ENCODE measurements around the gene HOXB6.
A peak's percentile ranks its signal among the peaks of the same experiment; 100 is the strongest.

HOXB6 gene

DNA sequence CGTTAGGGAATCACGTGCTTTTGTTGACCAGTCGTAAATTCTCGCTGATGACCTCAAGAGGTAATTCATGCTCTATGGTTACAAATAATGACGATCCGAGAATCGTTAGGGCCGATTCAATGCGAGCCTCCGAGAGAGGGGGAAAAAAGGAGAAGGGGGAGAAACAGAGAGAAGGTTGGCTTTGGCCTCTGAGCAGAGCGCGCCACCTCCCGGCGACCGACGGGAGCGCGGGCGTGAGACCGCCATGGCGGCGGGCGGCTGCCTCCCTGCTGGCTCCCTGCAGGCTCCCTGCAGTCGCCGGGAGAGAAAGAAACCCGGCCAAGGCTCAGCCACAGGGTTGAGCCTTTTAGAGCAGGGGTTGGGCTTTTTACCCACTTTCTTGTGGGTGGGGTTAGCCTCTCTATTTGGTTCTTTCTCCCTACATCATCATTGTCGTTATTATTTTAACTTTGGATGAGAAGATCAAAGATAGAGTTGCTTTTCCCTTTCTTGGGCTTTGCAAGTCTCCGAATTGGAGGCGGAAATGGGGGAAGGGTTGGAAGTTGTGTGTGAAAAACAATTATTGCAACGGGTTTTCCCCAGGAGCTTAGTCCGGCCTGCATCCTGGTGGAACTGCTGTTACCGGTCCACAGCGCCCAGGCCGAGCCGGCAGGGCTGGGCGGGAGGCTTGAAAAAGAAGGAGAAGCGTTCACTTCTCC, 10.8 kb downstream of the HOXB6 start:
- DNase-seq (ENCODE audit: low read depth), result peak; percentile 74

DNA sequence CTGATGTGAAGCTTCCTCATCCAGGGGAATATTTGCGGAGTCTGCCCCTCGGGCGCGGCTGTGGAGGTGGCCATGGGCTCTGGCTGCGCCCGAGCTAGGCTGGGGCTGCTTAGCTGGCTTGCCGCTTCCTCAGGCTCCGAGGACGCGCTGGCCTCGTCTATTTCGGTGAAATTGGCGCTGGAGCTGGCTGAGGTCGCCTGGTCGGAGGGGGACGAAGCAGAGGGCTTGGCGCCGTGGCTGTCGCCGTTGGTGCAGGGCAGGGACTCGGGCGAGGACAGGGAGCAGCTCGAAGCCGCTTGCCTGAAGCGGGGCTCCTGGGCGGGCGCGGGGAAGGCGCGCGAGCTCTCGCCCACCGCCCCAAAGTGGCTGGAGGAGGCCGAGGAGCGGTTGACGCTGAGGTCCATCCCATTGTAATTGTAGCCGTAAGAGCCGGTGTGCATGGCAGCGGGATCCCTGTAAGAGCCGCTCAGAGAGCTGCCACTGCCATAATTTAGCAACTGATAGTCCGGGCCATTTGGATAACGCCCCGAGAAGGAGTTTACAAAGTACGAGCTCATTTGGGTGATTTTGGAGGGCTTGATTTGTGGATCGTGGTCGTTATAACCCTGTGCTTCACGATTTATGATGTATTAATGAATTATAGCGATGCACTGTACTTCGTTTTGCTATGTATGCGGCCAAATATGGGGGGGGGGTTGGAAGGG, 11.5 kb downstream of the HOXB6 start, which contains the start of gene HOXB5:
HOXB5 (minus strand) TSS at position 654 of the 704 bp plus-strand sequence; CDS start at position 557, 97 bp downstream.
- DNase-seq (ENCODE audit: low read depth), result no peak

DNA sequence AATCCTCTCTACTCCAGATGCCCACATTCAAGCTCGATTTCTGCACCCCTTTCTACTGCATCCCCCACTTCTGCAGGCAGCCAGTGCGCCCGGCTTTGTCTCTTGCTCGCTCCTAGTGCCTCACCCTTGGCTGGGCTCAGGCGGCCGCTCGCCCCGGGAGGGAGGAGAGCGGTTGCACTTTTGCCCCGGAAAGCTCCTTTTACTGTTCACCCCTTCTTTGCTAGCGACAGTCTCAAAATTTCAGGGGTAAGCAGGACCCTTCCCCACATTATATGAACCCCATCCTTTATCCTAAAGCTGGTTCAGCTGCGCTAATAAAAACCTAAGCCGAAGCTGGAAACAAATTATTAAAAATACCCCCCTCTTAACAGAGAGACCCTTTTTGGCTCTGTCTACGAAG, 12.2 kb downstream of the HOXB6 start:
- no peak for DNase-seq (ENCODE audit: low read depth)

DNA sequence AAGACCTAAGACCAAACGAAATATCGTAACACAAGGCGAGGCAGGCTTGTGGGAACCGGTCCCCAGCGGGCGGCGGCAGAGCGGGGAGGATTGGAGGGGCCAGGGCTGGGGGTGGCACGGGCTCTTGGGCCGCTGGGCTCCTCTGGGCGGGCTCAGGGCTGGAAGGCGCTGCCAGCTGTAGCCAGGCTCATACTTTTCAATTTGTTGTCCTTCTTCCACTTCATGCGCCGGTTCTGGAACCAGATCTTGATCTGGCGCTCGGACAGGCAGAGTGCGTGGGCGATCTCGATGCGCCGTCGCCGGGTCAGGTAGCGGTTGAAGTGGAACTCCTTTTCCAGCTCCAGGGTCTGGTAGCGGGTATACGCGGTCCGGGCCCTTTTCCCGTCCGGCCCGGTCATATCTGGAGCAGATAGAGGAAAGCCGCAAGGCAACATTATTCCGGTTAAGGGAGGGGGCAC, 12.7 kb downstream of the HOXB6 start:
- no peak for DNase-seq (ENCODE audit: low read depth)

DNA sequence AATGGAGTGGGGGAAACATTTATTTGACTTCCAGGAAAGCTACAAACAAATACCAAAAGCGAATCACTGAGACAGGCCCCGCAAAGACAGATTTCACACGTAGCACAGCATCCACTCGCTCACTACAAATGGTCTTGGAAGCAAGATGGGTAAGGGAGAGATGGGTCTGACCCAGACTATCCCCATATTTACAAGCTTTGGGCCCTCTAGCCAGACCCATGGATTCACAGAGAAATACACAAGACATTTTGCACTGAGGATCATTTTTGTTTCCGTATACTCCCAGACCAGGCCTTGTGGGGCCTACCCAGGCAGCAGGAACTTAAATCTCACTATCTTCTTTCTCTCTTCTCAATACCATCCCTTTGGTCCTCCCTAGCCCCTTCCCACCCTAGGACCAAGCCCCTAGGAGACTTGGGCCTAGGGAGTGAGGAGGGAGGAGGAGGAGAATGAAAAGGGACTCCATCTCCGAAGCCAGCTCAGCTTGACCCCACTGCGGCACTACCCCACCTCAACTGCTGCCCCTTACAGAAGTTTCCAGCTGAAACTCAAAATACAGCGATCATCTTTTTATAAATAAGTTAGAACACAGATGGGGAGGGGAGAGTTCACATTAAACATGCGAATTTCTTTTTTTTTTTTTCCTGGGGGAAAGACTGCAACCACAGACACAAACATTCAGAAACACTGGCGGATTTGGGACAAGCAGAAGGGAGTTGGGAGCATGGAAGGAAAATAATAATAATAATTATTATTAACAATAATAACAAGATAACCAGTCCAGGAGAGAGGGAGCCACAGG, 13.3 kb downstream of the HOXB6 start:
- no peak for DNase-seq (ENCODE audit: low read depth)

DNA sequence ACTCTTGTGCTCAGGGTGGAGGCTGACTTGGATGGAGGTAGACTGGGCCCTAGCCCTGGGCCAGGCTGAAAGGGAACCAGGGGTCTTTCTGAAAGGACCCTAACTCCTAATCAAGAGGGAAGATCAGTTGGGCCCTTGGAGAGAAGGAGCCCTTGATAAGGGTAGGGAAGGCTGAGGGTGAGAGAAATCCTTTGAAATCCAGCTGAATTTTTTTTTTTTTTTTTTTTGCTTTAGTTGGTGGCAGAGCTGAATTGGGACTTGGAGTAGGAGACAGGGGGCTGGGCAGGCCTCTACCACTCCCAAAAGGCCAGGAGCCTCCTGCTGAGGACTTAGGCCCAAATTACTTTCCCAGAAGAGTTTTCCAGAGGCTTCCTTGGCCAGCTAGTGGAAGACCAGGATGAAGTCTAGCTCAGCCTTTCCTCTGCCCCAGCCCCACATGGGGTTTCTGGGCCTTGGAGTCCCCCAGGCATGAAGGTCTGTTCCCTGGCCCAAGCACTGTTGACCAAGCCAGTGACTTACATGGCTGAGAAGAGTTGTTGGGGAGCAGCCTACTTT, 14.1 kb downstream of the HOXB6 start:
- DNase-seq (ENCODE audit: low read depth), result no peak

DNA sequence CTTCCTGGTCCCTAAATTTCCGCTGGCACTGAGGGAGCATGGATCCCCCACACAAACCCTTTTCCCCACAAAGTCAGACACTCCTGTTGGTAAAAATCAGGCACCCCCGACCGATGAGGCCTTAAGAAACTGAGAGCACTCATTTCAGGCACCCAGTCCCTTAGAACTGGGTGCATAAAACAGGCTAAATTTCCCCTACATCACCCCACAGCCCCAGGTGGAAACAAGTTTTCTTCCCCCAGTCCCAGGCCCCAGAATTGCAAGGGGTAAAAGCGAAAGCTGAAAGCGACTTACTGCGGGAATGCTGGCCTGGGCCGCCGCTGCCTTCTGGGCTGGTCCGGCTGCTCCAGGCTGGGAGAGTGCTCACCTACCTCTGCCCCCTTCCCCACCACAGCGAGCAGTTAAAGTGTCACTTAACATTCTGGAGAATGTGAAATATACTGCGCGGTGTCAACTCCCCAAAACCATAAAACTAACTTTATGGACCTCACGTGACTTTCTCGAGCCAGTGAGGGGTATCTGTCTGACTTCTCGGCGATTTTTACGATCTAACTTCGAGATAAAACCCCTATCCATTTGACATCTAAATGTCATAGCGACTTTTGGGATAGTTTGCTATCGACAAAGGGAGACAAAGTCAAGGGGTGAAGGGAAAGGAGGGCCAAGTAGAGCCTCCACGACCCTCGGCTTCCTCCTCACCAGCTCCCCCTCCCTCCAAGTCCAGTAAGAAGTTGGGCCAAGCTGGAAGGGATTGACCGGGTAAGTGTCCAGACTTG, 14.8 kb downstream of the HOXB6 start, which contains the start of gene HOXB3:
HOXB3 (minus strand) TSS at position 411 of the 776 bp plus-strand sequence. CDS start 37,767 bp downstream, outside the sequence.
- DNase-seq (ENCODE audit: low read depth), result no peak

DNA sequence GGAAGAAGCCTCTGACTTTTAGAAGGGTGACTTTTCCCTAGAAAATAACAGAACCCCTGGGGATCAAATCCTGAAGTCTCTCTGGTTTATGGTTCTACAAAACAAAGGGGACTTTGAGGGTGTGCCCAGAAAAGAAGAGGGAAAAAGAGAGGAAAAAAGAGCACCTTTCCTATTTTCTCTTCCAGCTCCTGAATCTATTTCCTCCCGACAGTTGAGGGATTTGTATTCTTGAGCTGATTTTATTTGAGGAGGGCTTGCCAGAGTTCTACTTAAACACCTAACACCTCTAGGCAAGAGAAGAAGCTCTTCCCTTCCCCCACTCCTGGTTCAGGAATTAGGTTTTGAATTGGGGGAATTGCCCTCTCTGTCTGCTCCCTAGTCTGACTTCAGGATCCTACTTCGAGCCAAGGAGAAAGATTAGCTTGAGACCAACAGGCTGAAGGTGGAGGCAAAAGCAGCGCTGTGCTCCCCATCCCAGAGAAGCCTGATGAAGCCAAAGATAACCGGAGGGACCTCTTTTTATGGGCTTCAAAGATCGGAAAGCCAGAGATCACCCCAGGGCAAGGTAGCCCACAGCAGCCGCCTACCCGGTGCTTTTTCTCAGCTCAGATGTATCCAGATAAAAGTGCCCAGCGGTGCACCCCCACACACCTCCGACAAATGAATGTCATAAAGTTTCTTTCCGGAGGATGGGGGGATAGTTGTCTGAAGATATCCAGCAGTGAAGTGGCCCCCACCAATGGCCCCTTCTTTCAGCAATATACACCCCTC, 15.5 kb downstream of the HOXB6 start:
- DNase-seq (ENCODE audit: low read depth), result no peak

DNA sequence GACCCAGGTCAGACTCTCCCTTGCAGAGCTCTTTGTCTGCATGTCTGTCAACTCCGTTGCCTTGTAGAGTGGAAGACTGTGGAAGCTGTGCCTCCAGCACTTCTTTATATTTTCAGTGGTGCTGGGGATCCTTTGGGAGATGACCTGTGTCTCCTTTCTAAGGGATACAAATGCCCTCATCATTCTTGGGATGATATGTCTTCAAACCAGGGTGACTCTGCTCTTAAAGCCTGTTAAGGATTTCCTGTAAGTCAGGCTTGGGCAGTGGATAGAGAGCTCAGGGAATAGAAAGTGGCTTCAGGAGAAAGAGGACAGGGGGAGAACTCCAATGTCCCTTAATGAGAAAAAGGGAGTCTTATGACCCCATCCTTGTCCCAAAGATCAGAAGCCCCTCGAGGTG, 16.3 kb downstream of the HOXB6 start:
- no peak for DNase-seq (ENCODE audit: low read depth)

DNA sequence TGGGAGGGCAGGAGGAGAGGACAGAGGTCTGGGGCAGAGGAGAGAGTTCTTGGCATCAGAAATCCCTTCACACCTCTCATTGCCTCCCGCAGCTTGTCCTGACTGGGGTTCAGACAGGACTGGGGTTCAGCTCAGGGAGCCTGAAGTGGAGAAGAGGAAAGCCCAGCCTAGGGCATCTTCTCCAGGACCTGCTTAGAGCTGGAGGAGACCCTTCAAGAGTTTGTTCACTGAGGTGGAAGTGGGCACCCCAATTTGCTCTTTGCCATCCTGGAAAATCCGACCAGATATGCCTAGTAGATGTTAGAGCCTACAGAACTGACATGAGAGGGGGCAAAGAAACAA, 16.7 kb downstream of the HOXB6 start:
- DNase-seq (ENCODE audit: low read depth), result no peak

DNA sequence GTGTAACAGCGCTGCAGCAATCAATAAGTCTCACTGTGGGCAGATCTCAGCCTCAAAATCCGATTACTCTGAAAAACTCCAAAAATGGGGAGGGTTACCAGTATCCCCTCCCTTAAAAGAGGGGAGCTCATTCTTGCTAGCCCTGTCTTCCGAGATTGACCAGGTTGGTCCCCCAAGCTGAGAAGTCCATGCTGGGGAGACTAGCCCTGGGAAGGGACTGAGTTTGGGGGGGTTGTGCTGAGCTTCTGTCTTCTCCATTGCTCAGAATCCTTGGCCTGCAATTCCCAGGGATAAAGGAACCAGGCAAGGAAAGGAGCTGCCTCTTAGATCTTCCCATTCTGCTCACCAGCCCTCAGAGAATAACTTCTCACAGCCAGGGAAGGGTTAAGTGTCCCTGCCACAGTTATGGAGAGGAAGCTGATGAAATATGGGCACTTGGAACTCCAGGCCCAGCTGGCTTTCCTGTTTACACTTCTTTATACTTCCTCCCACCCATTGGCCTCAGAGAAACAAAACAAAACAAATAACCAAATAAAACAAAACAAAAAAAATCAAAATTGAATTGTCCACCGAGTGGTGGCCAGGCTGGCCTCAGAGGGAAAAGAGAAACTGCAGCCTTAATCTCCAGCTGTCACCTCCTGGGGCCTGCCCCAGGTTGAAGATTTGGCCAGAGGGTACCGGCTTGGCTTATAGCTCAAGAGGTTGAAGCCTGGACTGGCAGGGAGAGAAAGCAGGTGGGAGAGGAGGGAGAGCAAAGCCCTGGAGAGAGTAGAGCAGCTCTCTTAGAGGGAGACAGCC, 17.3 kb downstream of the HOXB6 start:
- DNase-seq (ENCODE audit: low read depth), result no peak

DNA sequence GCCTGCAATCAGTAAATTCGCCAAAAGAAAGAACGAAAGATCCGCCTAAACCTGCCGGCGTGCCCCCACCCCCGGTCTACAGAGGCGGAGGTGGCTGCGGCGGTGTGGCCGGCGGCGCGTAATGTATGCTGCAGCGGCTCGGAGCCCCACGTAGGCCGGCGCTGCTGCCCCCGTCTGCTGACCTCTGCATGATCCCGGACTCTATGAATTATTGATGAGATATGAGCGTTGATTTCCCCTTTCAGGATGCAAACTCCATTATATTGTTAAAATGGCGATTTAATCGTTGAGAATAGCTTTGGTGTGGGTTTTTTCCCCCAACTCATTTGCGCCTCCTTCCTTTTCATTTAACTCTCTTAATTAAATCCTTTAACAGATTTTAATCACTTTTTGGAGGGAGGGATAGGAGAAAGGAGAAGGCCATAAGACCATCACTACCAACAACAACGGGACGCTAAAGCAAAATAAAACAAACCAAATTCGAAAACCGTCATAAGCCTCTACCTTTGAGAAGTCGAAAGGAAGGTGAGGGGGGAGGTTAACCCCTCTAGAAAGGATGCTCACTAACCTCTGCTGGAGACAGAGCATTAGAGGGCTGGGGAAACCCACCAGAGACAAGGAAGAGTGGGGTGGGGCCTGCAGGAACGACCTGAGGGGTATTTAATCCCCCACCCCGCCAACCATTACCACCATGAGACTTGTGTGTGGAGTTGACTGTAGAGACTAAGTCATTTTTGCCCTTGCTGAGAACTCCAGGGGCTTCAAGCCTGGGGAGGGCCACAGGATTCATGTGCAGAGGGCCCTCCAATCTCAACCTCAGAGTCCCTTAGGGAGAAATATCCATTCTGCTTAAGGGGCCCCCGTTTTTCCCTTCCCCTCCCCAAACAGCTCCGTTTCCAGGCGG, 18.2 kb downstream of the HOXB6 start:
- no peak for DNase-seq (ENCODE audit: low read depth)

DNA sequence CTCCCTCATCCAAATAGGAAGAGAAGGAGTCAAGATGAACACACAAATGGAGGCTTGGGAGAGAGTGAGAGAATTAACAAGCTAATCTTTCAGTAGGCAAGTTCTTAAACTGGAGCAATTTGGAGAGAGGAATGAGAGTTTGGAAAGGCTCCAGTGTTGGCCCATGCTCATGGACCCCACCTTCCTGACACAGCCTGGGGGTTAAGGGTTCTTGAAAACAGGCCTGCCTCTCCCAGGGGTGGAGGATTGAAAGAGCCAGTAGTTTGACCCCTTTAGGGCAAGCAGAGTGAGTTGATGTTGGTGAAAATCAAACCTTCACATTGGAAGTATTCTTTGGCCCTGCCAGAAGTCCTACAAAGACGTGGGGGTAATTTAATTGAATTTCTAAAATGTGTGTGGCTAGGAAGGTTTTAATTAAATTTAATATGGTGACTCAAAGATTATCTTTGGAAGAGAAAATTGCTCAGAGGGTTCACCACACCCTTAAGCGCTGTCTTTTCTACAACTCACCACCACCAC, 20.5 kb downstream of the HOXB6 start:
- DNase-seq (ENCODE audit: low read depth), result no peak

DNA sequence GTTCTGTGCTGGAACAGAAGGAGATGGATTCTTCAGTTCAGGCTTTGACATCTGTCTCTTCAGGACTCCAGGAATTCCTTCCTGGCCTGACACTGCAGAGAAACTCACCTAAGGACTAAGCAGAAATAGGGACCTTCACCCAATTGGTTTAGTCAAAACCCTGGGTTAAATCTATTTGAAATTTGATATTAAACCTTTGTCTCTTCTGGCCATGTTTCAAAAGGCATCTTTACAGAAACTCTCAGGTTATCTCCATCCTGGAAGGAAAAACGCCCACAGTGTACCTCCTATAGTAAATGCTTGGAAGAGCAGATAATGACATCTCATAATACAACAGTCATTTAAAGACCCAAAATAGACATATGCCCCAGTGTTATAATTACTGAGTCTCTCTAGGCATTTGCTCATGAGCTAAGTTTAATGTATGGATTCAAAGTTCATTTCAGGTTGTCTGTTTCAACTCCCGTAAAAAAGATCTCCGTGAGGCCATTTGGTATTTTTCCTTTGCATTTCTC, 21.0 kb downstream of the HOXB6 start:
- no peak for DNase-seq (ENCODE audit: low read depth)

DNA sequence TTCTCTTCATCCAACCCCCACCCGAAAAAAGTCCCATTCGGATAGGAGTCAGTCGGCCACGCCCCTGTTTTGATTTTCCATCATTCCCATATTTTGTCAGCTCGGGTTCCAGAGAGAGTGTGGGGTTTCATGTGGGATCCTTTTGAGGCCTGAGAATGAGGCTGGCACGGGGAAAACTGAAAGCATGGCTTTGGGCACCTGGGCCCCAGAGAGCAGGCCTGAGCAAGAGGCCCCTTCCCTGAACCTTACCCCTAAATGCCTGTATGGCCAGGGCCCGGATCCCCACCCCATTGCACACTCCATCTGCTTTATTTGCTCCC, 22.1 kb downstream of the HOXB6 start:
- no peak for DNase-seq (ENCODE audit: low read depth)

DNA sequence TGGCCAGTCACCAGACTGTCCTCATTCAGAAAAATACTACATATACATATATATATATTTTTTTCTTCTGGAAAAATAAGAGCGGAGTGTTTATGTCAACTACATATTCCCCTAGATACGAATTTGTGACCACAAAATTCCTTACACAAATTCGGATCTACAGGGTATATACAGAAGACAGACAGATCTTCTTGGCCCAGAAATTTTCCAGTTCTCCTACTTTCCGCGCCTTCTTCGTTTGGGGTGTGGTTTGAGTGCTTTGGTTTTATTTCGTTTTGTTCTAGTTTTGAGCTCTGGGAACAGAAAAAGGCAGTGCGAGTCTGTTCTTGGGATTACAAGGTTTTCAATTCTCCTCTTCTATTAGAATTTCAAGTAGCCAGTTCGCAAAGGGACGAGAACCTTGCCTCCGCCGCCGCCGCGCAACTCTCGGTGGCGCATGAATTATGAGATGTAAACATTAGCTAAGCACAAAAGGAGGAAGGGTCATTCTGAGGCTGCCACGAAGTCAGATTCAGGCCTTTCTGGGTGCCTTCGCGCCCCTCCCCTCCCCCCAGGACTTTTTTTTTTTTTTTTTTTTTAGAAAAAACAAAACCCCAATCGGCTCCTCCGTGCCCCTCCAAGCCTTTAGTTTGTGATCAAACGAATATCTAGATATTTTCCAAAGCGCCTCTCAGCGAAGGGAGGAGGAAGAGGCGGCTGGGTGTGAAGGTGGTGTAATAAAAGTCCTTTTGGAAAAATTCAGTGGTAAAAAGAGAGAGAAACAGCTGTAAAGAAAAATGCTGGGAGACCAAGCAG, 24.8 kb downstream of the HOXB6 start:
- no peak for DNase-seq (ENCODE audit: low read depth)

DNA sequence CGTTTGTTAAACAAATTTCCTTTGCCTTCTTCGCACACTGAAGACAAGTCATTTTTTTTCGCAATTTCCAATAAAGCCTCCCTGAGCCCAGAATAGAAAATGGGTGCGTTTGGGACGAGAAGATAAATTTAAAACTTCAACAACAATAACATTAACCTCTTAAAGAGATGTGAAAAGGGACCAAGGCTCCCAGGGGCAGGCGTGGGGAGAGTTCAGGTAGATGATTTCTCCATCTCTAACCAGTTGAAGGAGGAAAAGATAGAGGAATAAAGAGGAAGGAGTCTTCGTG, 25.4 kb downstream of the HOXB6 start:
- DNase-seq (ENCODE audit: low read depth), result no peak

All from activated gamma-delta T cell treated with anti-CD3 and anti-CD28 coated beads, Interleukin-2, amount 50 U/mL, for 16 hours (primary cell).